Endothelial cell (in vitro differentiated cells): Measurements from ENCODE around the gene STXBP5L. TPM values are rescaled to one million over a fixed set of nuclear protein-coding genes. Genes with fewer than 3 reads are reported as not detected.

Source experiments
- DNase-seq: peaks from one replicate; pipeline ENCODE4 v3.0.0; 2021; ENCODE audit warnings: low spot score
- H3K27ac Mint-ChIP-seq: one replicate; pipeline ENCODE4 v1.8.0; 2021; ENCODE audit warnings: mixed read lengths, inconsistent platforms; ENCODE audit not compliant: unreplicated experiment
- H3K27me3 Mint-ChIP-seq: one replicate; pipeline ENCODE4 v1.8.0; 2021; ENCODE audit warnings: mild to moderate bottlenecking, moderate library complexity, mixed read lengths, inconsistent platforms; ENCODE audit not compliant: unreplicated experiment
- H3K36me3 Mint-ChIP-seq: one replicate; pipeline ENCODE4 v1.8.0; 2021; ENCODE audit warnings: mild to moderate bottlenecking, low read depth, mixed read lengths, inconsistent platforms; ENCODE audit not compliant: unreplicated experiment
- H3K4me1 Mint-ChIP-seq: one replicate; pipeline ENCODE4 v1.8.0; 2021; ENCODE audit warnings: mild to moderate bottlenecking, mixed read lengths, inconsistent platforms; ENCODE audit not compliant: unreplicated experiment
- H3K4me3 Mint-ChIP-seq: one replicate; pipeline ENCODE4 v1.8.0; 2021; ENCODE audit warnings: mild to moderate bottlenecking, mixed read lengths, inconsistent platforms; ENCODE audit not compliant: unreplicated experiment
- H3K9me3 Mint-ChIP-seq: one replicate; pipeline ENCODE4 v1.8.0; 2021; ENCODE audit warnings: mixed read lengths, inconsistent platforms; ENCODE audit not compliant: unreplicated experiment
- total RNA-seq: library from RNA; stranded (reverse); fragmentation: NEBNext Ultra II Directional; extraction: Animal tissue kit (Norgen Biotek cat#: 25700); gene quantifications from one replicate; pipeline ENCODE4 v1.2.1, GENCODE V29; 2021; ENCODE audit not compliant: unreplicated experiment
- TF ChIP-seq, protein P1 (sequence below): fragments of 200-600 bp; sonication (generic); IDR thresholded peaks from one replicate; pipeline ENCODE4 v1.5.0; 2021; ENCODE audit warnings: antibody characterized with exemption; ENCODE audit not compliant: unreplicated experiment

The STXBP5L gene
- total RNA-seq, 1 donor from 2014 or later: 14.6 TPM

DNA sequence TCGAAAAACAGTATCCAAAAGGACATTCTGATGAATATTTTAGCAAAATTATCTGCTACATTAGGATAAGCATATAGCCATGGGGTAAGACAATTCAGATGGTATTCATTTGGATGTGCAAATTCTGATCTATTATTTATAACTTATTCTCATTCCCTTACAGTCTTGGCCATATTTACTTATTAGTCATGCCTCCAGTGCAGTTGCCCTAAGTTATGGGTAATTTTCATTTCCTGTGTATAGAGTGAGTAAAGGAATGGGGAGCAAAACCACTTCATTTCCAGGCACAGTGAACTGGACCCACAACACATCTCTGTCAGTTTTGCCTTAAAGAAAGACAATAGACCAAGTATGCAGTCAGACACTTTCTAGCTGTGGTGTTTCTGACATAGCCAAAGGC is 503.5 kb downstream of the STXBP5L start:
- DNase-seq: no peak
- Mint-ChIP-seq H3K36me3 (no peaks in the 10 kb centered on the region), H3K27ac (no peak overlapping the region), H3K9me3 (no peaks in the 10 kb centered on the region), H3K4me3 (no peak overlapping the region), H3K27me3 (no peaks in the 10 kb centered on the region), H3K4me1 (peaks cover 5% of the 10 kb centered on the region)
- TF ChIP-seq, protein P1, sequence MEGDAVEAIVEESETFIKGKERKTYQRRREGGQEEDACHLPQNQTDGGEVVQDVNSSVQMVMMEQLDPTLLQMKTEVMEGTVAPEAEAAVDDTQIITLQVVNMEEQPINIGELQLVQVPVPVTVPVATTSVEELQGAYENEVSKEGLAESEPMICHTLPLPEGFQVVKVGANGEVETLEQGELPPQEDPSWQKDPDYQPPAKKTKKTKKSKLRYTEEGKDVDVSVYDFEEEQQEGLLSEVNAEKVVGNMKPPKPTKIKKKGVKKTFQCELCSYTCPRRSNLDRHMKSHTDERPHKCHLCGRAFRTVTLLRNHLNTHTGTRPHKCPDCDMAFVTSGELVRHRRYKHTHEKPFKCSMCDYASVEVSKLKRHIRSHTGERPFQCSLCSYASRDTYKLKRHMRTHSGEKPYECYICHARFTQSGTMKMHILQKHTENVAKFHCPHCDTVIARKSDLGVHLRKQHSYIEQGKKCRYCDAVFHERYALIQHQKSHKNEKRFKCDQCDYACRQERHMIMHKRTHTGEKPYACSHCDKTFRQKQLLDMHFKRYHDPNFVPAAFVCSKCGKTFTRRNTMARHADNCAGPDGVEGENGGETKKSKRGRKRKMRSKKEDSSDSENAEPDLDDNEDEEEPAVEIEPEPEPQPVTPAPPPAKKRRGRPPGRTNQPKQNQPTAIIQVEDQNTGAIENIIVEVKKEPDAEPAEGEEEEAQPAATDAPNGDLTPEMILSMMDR: no peak

DNA sequence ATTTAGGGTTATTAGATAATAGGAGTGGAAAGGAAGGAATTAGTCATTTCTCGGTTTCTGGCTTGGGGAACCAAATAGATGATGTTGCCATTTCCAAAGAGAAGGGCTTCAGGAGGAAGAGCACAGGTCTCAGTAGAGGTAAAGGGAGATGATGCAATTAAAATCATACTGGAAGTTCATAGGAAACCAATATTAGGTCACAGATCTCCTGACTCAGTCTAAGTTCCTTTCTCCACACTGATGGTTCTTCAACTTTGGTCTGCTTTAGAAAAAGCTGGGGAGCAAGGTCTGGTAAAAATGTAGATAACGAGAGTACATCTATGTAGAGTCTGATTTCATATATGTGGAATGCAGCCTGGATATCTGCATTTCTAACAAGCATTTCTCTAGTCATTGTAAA is 506.9 kb downstream of the STXBP5L start:
- Mint-ChIP-seq H3K4me1 (peaks cover 5% of the 10 kb centered on the region), H3K9me3 (no peaks in the 10 kb centered on the region)

DNA sequence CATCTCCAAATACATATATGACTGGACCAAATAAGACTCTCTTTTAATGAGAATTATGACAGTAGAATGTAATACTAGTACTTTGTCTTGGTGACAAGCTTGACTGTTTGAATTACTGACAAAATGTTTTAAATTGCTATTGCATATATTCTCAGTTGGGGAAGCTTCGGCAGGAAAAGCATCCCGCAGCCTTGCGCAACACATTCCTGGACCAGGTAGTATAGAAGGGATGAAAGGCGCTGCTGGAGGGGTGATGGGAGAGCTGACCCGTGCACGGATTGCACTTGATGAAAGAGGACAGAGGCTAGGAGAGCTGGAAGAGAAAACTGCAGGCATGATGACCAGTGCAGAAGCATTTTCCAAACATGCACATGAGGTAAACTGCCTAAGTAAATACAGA is 510.2 kb downstream of the STXBP5L start:
- Mint-ChIP-seq H3K27me3 (no peaks in the 10 kb centered on the region), H3K36me3 (no peaks in the 10 kb centered on the region), H3K4me3 (no peak overlapping the region), H3K4me1 (no peaks in the 10 kb centered on the region), H3K27ac (no peak overlapping the region), H3K9me3 (no peaks in the 10 kb centered on the region)
- no peak for DNase-seq
- TF ChIP-seq, protein P1: no peak

More for the DNA sequence above, 506.9 kb downstream of the STXBP5L start:
- H3K36me3 Mint-ChIP-seq: no peaks in the 10 kb centered on the region
- no peak for DNase-seq
- no peak overlapping the region for H3K27ac Mint-ChIP-seq
- H3K4me3 Mint-ChIP-seq: no peak overlapping the region
- H3K27me3 Mint-ChIP-seq: no peaks in the 10 kb centered on the region
- TF ChIP-seq, protein P1: no peak

DNA sequence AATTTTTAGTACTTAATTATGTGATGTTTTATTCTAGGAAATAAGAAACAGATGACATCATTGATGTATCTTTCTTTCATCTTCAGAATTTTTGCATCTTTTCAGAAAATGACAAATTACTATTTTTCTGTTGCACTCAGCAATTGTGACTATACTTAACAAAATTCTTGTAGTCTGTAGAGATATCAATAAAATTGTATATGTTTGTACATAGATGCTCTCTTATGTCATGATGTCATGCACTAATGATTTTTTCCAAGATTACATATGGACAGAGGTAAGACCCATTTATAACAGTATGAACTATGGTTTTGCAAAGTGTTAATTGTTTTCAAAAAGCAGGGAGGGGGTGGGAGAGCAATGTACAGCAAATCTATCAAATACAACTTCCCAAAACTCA is 516.5 kb downstream of the STXBP5L start:
- TF ChIP-seq, protein P1: no peak
- H3K4me1 Mint-ChIP-seq: peaks cover 6% of the 10 kb centered on the region
- H3K36me3 Mint-ChIP-seq: no peaks in the 10 kb centered on the region
- no peaks in the 10 kb centered on the region for H3K27me3 Mint-ChIP-seq
- H3K4me3 Mint-ChIP-seq: no peak overlapping the region
- H3K27ac Mint-ChIP-seq: no peak overlapping the region
- no peaks in the 10 kb centered on the region for H3K9me3 Mint-ChIP-seq
- no peak for DNase-seq

DNA sequence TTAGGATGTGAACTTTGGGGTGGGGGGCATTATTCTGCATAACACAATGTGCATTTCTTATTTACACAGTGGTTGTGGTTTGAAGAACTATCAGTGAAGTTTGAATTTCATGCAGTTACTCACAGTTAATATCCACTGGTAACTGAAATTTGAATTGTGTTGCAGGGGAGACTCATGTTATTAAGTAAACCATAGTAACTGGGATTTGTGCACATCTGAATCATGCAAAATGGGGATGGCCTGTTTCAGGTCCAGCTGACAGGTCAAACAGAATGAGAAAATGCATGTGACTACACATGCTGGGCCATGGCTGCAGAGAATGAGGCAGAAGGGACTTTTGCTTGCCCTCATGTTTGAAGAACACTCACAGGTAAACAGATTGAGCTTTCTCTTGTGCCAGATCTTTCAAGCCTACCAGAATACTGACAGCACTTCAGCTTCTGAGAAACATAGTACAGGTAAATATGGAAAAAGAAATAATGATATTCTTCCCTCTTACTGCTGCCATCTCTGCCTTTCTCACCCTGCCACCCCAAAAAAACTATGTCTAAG is 522.7 kb downstream of the STXBP5L start:
- Mint-ChIP-seq H3K27me3 (no peaks in the 10 kb centered on the region), H3K4me3 (no peak overlapping the region), H3K4me1 (peaks cover 4% of the 10 kb centered on the region), H3K27ac (no peak overlapping the region), H3K9me3 (no peaks in the 10 kb centered on the region), H3K36me3 (peaks cover 4% of the 10 kb centered on the region)
- DNase-seq: no peak
- TF ChIP-seq, protein P1: no peak
